Stimulated activated CD8-positive, alpha-beta memory T cell treated with anti-CD3 and anti-CD28 coated beads, Interleukin-12 subunit alpha, Interleukin-12 subunit beta, amount 100 ng/mL, for 24 hours (primary cell): ENCODE data around the gene SMG9.
"Not testable (repeated sequence)": the region's sequence is repeated elsewhere in the genome, so short reads cannot be mapped to it uniquely, and the experiment has no call there.

Source experiments
- DNase-seq: peaks from one replicate; pipeline ENCODE4 v3.0.0-alpha.2; 2020; ENCODE audit errors: extremely low read depth

Gene SMG9

GRCh38 chr19:43780706-43781525 lies 26.2 kb upstream of the SMG9 start, which contains the start of gene KCNN4:
TSS of gene KCNN4 (minus strand) at chr19:43780973. CDS start at chr19:43780861, 112 bp downstream.
- peak; percentile 55 for DNase-seq

DNA sequence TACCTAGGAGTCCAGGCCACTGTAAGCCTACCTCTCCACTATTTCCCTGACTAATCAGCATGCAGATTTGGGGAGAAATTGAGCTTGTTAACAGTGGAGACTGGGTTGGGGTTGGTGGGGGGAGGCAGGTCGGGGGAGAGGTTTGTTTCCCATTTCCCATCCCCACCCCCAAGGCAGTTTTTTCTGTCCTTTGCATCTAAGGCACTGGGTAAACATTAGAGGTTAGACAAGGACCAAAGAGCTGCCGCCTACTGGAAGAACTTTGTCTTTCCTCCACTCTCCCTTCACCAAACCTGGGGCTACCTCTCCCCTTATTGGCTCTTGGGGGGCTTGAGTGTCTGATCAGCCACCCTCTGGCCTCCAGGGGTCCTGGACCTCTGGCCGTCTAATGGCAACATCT lies 25.1 kb upstream of the SMG9 start:
- no peak for DNase-seq

- no peak for DNase-seq
Observed at GRCh38 chr19:43779147-43779819, 24.5 kb upstream of the SMG9 start.

DNA sequence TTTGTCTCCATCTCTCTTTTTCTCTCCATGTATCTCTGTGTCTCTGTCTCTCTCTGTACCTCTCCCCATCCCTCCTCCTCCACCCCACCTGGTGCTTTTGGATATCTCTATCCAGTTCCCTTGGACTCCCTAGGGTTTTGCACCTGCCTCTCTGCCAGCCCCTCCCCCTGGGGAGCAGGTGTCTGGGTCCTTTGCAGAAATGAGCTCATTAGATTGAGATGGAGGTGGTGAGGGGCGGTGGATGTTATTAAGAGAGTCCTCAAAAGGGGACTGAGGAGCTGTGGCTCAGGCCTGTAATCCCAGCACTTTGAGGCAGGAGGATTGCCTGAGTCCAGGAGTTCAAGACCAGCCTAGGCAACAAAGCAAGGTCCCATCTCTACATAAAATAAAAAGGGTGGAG lies 23.9 kb upstream of the SMG9 start:
- DNase-seq = no peak

- DNase-seq = no peak
Observed at GRCh38 chr19:43777163-43777695, 22.5 kb upstream of the SMG9 start.

DNA sequence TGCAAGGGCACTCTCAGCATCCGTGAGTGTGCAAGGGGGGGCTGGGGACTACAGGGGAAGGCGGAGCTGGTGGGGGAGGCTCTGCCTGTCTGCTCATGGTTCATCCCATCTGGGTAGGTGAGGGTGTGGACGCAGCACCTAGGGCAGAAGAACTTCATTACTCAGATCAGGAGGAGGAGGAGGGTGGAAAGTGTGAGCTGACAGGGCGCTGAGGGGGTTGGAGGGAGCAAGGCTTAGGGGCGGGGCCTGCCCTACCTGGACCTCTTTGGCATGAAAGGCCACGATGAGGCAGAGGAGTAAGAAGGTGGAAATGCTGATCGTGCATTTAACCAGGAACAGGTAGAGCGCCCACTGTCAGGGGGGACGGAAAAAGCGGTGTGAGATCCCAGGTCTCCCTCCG lies 21.5 kb upstream of the SMG9 start:
- no peak for DNase-seq

- no peak for DNase-seq
Observed at GRCh38 chr19:43775299-43775890, 20.6 kb upstream of the SMG9 start.

DNA sequence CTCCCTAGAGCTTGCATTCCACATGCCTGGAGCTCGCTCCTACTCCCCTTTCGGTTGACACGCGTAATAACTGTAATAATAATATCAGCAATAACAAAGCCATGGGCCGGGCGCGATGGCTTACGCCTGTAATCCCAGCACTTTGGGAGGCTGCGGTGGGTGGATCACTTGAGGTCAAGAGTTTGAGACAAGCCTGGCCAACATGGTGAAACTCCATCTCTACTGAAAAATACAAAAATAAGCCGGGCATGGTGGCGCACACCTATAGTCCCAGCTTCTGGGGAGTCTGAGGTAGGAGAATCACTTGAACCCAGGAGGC lies 20.1 kb upstream of the SMG9 start:
- not testable (repeated sequence) for DNase-seq

- DNase-seq = no peak
Observed at GRCh38 chr19:43774103-43774939, 19.6 kb upstream of the SMG9 start.

GRCh38 chr19:43773725-43774102 lies 19.0 kb upstream of the SMG9 start:
- no peak for DNase-seq

- DNase-seq = no peak
Observed at GRCh38 chr19:43769256-43769655, 14.5 kb upstream of the SMG9 start.

DNA sequence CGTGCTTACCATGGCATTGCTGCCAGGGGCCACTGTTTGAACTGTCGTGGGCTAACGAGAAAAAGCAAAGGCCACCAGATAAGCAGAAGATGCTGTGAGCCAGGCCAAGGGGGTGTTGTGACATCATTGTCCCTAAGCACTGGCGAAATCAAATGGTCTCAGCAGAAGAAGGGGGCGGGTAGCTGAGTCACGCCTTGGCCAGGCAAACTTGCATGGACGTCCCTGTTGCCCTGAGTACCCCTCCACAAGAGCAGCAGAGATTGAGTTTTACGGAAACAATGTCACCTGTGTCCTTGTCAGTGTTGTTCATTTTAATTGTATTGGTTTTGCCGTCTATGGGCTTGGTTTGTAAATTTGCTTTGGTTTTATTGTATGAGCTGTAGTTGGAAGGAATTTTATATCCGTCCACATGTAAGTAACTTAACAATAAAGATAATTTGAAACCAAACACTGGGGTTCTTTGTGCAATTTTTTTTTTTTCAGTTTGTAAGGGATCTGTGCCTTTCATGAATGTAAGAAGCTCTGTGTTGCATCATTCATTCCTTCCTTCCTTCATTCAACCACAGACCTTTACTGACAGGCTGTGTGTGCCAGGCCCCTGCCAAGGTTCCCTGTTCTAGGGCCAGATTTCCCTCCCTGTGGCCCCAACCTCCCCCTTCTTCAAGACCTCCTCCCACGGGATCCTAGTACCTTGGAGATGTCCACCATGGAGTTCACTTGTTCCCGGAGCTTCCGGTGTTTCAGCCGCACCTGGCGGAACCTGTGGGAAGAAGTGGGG lies 13.7 kb upstream of the SMG9 start:
- no peak for DNase-seq

DNA sequence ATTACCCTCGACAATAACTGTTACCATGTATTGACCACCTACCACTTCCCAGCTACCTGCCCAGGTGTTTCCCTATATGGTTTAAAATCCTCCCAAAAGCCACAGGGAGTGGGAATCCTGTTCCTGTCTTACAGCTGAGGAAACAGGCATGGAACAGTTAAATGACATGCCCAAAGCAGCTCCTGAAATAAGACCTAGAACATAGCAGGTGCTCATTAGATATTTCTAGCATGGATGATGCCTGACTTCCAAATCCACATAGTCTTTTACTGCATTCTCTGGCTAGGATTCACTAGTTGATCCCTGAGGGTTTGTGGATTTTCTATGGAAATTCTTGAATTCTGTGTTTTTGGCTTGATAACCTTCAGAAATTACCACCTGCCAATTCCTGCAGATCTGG lies 13.1 kb upstream of the SMG9 start:
- no peak for DNase-seq

DNA sequence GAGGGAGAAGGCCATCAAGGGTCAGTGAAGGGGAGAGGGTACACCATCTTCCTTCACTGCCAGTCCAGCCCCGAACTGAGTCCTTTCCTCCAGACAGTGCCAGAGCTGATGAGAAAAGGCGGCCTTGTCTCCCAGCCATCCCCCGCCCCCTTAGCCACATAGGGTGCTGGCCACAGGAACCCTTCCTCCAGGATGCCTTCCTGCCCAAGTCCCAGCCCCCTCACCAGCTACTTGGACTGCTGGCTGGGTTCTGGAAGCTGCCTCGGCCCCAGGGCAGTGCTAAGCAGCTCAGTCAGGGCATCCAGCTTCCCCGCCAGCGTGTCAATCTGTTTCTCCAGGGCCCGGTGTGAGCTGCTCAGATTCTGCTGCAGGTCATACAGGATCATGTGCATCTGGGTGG lies 12.6 kb upstream of the SMG9 start:
- DNase-seq = no peak

- DNase-seq = no peak
Observed at GRCh38 chr19:43766755-43767043, 11.9 kb upstream of the SMG9 start.

- DNase-seq = peak; percentile 65
Observed at GRCh38 chr19:43765109-43765876, 10.5 kb upstream of the SMG9 start.

- not testable (repeated sequence) for DNase-seq
Observed at GRCh38 chr19:43764684-43765083, 9.9 kb upstream of the SMG9 start.

DNA sequence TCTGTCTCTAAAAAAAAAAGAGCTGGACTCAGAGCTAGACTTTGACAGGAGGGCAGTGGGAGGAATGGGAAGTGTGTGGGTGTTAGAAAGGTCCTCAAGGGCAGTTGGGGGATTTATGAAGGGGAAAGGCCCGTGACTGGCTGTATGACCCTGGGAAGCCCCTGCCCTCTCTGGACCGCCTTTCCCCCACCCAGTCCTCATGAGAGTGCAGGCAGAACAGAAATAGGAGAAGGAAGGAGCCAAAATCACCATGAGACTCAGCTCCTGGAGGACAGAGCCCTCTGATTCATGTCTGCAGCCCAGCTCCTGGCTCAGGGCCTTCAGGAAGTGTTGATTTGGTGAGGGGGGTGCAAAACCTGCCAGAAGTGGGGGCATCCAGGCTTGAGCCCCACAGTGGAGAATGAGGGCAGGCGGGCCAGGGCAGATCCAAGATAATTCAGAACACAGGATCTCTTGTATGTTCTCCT lies 8.7 kb upstream of the SMG9 start:
- no peak for DNase-seq

DNA sequence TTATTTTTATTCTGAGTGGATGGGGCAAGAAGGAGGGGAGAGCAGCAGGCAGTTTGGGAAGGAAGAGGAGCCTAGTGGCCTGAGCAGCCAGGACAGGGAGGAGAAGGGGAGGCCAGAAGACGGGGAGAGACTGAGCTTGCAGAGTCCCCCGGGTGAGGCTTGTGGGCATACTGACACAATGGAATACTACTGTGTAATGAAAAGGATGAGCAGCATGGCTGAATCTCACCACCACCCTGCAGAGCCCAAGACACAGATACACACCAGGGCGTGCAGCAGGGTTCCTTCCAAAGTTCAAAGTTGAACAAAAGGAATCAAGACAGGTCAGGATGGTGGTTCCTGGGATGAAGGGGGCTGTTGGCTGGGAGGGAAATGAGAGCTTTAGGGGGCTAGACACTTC lies 8.1 kb upstream of the SMG9 start:
- no peak for DNase-seq

DNA sequence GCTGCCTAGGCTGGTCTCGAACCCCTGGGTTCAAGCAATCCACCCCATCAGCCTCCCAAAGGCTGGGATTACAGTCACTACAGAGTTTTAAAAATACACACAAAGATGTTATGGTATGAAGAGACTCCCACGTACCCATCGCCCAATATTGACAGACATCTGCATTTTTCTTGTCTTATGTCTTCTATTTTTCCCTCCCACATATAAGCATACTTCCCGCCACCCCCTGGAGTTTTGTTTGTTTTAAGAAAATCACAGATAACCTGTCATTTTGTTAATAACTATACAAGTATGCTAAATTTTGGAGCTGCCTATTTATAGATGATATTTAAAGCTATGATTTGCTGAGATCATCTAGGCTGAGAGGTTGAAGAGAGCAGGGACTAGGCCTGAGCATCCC lies 6.2 kb upstream of the SMG9 start:
- no peak for DNase-seq

GRCh38 chr19:43759515-43759914 lies 4.8 kb upstream of the SMG9 start:
- no peak for DNase-seq
